NCI-H226 (cell line): ENCODE measurements around the gene NAT10.
"Not testable (repeated sequence)": the region's sequence is repeated elsewhere in the genome, so short reads cannot be mapped to it uniquely, and the experiment has no call there.

Source experiments
- DNase-seq: peaks from one replicate; pipeline ENCODE4 v3.0.0-alpha.2; 2015

NAT10 gene

DNA sequence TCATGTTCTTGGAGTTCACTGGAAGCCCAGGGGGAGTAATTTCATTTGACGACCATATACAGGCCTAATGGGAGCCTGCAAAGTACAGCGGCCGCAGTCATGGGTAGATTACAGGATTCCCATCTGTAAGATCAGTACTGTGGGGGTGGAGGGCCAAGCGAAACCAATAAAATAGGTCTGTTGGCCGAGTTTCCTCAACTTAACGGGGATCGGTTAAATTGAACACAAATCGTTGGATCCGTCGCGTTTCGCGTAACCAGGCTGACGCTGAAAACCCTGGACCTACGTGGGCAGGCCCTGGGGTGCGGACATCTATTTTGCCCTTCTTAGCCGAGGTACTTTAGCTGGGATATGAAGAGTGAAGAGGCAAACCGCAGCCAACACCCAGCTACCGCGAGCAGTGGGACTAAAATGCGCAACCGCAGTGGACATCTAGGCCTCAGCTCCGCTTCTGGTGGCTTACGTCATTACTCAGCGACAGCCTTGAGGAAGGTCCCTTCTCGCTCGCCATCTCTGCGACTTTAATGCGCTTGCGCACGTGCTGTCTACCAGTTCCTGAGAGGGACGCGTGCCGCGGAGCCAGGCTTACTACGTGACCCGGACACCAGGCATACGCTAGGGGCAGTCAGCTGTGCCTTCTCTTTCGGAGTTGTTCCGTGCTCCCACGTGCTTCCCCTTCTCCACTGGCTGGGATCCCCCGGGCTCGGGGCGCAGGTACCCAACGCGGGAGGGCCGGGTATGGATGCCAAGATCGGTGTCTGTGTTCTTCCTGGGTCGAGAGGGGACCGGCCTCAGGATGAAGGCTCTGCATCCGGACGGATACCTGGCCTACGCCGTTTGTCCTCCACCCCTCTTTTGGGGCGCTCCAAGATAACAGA, at the start of gene NAT10:
Gene NAT10, plus strand, starts transcription at position 551 of the 878 bp plus-strand sequence. CDS start 2,597 bp downstream, outside the sequence.
- peak; percentile 96 for DNase-seq

DNA sequence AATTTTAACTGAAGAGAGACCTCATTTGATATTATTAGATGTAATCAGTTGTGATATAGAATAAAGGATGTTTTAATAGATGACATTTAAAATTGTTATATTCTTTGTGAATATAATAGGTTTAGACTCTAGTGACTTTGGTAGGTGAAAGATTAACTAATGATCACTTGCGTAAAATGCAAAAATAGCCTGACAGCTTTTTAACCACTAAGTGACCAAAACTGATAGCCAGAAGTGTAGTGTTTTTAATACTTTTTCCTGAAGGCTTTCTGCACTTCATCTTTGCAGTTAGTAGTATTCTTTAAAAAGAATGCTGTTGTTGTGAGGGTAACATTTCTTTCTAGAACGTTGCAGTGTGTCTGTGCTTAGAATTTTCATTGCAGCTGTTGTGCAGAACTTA, 48.8 kb upstream of the NAT10 start:
- DNase-seq: no peak

DNA sequence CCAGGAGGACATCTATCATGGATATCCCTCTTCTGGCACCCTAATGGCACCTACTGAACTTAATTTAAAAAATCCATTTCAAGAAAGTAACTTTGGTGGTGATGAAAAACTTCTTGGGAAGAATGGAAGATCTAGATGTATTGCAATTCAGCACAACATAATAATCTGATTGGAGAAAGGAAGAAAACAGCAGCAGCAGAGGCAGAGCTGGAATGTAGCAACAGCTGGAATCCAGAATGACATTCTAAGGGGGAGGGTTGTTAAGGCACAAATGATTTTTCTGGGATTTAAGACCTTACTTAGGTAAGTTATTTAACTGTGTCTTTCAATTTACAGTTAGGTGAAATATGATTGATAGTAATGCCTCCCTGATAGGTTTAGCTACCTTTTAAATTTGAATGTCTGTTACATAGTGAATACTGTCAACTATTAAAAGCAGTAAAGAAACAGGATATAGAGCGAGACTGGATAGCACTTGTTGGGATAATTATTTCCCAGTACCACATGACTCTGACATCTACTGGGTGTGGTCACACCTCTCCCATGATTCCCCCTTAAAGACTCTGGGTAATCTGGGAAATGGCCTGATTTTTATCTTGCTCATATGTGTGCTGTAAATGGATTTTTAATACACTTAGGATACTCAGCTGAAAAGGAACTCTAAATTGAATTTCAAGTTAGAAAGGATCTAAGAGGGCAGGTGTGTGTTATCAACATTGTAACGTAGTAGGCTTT, 42.2 kb upstream of the NAT10 start:
- no peak for DNase-seq

DNA sequence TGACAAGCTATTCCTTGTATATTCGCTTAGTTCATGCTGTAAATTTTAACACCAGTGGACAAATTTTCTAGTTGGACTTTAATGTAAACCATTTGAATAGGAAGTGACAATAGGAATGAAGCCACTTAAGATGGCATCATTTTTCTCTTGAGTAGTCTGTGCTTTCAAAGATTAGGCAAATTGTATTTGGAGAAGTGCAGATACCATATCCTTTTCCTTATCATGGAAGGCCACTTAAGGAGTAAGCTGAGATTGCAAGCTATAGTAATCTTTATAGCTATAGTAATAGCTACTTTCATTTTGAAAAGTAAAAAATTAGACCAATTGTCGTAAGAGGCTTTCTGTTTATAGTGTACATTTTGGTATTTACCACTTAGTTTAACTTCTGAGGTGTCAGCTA, 41.1 kb upstream of the NAT10 start:
- DNase-seq: no peak

DNA sequence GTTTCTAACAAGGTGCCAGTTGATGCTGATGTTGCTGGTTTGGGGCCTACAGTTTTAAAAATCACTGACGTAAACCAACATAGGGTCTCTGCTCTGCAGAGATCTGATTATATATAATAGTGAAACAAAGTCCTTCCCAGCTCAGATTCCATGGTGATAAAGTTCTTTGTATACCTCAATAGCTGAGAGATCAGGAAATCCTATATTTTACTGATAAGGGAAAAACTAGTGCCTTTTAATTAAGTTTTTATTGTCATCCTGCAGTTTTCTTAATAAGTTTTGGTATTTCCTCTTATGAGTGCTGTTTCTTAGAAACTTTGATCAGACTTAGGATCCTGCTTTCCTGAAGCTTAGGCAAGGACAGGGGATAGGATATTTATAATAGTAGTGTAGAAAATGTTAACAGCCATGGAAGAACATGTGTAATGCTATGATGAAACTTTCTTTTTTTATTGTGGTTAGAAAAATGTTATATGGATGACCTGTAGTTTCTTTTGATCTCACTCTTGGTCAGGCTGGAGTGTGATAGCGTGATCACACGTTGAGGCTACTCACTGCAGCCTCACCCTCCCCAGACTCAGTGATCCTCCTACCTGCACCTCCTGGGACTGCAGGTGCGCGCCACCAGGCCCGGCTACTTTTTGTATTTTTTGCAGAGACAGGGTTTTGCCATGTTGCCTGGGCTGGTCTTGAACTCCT, 39.8 kb upstream of the NAT10 start:
- peak; percentile 9 for DNase-seq

DNA sequence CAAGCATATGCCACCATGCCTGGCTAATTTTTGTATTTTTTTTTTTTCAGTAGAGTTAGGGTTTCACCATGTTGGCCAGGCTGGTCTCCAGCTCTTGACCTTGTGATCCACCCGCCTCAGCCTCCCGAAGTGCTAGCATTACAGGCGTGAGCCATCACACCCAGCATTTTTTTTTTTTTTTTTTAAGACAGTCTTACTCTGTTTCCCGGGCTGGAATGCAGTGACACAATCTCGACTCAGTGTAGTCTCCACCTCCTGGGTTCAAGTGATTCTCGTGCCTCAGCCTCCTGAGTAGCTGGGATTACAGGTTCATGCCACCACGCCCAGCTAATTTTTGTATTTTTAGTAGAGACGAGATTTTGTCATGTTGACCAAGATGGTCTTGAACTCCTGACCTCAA, 38.7 kb upstream of the NAT10 start:
- not testable (repeated sequence) for DNase-seq

DNA sequence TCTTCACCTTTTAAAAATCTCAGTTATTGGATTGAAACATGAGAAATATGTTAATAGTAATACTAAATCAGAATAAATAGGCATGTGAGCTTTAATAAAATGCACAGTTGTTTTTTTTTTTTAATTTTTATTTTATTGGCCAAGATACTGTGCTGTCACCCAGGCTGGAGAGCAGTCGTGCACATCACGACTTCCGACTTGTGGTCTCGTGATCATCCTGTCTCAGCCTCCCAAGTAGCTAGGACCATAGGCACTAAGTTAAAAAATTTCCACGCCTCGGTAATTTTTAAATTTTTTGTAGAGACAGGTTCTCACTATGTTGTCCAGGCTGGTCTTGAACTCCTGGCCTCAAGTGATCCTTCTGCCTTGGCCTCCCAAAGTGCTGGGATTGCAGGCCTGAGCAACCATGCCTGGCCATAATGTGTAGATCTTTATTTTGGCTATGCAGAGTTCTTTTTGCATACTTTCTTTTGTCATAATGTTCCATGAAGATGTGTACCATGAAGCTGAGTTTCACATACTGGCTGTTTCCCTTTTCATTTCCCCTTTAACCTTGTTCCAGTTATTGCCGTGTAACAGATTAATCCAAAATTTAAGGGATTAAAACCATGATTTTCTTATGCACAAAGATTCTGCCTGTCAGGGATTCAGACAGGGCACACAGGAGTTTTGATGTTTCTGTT, 37.9 kb upstream of the NAT10 start:
- DNase-seq: no peak

DNA sequence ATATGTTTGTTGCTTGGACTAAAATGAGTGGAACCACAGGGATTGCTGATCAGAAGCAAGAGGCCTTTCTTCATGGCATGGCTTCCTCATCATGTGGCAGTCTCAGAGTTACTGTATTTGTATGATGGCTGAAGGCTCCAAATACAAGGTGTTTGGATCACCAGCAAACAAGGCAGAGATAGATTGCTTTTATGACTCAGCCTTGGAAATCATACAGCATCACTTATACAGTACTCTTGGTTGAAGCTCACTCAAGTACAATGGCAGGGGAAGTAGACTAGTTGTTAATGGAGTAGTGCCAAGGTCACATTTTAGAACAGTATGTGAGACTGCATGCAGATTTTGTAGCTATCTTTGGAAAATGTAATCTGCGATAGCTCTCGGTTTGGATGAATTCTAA, 37.3 kb upstream of the NAT10 start:
- peak; percentile 45 for DNase-seq

DNA sequence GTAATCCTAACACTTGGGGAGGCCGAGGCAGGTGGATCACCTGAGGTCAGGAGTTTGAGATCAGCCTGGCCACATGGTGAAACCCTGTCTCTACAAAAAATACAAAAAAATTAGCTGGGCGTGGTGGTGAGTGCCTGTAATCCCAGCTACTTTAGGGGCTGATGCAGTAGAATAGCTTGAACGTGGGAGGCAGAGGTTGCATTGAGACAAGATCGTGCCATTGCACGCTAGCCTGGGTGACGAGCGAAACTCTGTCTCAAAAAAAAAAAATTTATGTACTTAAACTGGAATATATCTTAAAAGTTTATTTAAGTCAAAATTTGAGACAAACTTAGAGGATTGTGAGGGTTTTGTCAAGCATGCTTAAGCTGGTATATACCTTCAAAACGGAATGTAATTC, 34.1 kb upstream of the NAT10 start:
- not testable (repeated sequence) for DNase-seq

DNA sequence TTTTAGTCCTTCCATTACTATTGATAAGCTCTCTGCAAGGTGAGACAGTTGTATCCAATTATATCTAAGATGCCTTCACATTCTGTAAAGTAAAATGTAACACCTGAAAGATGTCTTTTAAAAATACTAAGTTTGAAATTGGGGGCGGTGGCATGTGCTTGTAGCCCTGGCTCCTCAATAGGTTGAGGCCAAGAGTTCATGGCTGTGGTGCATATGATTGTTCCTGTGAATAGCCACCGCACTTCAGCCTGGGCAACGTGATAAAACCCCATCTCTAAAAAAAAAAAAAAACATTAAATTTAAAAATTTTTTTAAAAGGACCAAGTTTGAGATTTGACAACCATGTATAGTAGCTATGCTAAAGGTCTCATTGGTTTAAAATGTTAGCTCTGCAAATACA, 33.4 kb upstream of the NAT10 start:
- DNase-seq: no peak

DNA sequence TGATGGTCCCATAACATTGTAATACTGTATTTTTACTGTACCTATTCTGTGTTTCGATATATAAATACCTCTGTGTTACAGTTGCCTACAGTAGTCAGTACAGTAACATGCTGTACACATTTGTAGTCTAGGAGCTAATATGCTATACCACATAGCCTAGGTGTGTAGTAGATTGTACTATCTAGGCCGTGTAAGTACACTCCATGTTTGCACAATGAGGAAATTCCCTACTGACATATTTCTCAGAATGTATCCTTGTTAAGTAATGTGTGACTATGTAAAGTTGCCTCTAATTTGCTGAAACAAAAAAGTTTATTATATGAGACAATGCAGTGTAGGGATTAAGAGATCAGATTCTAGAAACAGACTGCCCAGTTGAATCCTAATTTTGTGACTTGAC, 32.6 kb upstream of the NAT10 start:
- no peak for DNase-seq

DNA sequence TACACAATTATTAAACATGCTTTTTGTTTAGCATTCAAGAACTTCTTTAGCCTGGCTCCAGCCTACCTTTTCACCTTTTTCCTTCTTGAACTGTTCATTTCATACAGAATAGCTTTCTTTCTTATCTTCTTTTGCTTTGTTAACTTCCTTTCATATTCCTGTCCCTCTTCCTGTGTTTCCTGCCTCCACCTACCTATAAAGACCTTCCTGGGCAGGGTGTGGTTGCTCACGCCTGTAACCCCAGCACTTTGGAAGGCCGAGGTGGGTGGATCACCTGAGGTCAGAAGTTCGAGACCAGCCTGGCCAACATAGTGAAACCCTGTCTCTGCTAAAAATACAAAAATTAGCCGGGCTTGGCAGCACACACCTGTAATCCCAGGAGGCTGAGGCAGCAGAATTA, 31.0 kb upstream of the NAT10 start:
- DNase-seq: no peak

DNA sequence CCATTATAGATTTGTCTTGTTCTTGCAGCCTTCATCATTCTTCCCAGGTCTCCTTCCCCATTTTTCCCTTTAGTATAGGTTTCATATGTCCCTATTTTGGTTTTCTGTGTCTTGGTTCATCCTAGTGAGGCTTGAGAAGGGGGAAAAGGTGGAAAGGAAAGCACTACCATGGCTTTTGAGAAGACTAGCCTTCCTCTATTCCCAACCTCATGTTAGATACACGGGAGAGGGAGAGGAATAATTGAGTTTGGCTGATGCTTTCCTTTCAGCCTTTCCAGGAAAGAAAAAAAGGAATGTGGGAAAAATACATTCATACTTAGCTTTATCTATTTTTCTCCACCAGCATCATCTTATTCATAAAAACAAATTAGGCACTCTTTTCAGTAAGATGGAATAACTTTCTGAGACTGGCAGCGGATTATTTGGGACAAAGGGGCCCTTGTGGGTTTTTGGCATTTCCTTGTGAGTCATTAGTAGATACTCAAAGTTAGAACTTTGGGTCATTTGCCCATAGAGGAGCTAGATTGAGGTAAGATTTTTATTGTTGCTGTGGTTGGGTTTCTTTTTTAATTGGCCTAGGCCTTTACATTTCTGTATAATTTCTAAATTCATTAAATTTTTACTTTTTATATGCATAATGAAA, 30.1 kb upstream of the NAT10 start:
- DNase-seq: peak; percentile 18

DNA sequence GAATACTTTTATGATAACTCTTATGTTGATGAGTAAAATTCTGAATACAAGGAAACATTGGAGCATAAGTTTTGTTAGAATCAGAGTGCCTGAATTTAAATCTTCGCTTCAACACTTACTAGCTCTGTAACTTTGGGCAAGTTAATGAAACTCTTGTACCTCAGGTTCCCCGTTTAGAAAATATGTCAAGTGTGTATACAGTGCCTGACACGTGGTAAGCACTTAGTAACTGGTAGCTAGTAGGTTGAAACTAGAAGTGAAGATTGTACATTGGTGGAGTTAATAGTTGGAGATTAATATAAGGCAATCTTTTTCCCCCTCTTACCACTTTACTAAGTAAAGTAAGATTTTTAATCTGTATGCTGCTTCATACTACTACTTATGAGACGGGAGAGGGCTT, 24.8 kb upstream of the NAT10 start:
- no peak for DNase-seq

DNA sequence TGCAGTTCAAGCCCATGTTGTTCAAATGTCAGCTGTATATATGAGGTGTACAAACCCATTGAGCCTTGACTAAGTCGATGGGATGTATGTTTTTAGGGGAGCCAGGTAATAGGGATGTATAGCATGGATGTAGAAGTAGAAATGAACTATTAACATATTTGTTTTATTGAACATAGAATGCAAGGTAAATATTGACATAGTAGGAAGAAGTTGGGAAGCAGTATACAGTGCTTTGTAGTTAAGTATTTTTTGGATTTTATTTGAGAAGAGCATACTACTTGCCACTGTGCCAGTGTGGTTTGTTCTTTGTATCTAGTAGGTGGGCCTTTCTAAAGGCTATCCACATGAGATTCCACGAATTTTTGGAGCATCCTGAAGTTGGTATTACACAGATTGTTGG, 20.8 kb upstream of the NAT10 start:
- no peak for DNase-seq

DNA sequence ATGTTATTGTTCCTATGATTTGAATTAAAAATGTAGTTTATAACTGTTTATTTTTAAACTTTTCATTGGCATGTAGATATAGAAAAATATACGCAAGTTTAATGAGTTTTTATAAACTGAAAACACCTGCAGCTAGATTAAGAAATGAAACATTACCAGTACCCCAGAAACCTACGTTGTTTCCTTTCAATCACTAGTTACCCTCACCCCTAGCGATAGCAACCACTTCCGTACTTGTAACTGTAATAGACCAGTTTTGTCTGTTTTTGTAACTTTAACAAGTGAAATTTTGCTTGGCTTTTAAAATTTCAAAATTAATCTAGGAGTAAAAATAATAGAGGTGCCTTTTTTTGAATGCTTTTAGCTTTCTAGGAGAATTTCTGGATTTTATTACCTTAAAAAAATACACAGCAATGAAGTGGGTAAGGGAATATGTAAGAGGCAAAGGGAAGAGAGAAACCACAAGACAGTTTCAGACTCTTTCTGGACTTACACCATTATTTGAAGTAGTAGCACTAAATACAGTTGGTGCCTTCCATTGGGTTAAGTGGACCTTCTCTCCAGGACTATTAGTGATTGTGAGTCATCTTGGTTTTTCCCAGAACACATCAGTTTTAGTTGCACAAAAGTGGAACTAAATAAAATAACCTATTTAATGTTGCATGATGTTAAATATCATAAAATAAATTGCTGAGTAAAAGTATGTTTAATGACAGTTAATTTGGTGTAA, 18.7 kb upstream of the NAT10 start:
- DNase-seq: no peak

DNA sequence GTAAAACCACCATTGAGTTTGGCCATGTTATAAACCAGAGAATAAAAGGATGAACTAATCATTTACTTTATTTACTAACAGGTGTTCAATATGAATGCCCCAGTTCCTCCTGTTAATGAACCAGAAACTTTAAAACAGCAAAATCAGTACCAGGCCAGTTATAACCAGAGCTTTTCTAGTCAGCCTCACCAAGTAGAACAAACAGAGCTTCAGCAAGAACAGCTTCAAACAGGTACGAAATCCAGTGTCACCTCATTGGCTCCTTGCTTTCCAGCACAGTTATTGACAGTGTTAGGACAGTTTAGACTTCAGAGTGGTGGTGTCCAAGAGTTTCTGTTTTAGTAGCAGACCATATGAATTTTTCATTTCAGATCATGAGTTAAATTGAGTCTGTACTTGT, 13.6 kb upstream of the NAT10 start:
- DNase-seq: no peak

DNA sequence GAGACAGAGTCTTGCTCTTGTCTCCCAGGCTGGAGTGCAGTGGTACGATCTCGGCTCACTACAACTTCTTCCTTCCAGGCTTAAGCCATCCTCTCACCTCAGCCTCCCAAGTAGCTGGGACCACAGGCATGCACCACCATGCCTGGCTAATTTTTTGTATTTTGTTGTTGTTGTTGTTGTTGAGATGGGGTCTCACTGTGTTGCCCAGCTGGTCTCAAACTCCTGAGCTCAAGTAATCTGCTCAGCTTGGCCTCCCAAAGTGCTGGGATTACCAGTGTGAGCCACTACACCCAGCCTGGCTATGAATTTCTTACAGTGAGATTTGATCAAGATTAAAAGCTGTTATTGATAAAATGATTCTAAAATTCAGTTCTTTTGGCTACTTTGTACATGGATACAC, 10.5 kb upstream of the NAT10 start:
- not testable (repeated sequence) for DNase-seq

DNA sequence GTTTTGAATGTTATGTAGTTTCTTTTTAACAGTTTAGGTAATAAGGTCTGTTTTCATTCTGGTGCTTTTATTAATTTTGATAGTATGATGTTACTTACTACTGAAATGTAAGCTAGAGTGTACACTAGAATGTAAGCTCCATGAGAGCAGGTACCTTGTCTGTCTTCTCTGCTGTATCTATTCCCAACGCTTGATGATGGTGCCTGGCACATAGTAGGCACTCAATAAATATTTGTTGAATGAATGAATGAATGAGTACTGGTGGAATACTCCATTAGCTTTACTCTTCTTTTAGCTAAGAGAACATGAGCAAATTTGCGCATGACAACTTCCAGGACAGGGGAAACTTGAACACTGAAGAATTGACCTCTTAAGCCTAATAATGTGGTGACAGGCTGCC, 6.6 kb upstream of the NAT10 start:
- no peak for DNase-seq

DNA sequence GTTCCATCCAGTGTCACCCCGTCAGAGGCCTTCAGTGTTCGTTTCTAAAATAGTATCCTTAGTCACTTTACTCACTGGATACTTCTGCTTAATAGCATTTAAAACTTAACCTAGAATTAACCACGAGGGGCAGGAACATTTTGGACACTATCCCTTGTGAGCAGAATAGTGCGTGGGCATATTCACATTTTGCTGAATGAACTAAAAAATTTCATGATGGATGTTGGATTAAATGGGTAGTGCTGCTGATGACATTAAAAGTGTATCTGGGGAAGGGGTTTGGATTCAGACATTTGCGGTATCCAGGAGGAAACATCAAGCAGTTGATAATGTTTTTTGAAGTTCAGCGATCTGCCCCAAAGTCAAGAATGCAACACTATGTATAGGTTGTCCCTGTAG, 750 bp upstream of the NAT10 start:
- DNase-seq: no peak

DNA sequence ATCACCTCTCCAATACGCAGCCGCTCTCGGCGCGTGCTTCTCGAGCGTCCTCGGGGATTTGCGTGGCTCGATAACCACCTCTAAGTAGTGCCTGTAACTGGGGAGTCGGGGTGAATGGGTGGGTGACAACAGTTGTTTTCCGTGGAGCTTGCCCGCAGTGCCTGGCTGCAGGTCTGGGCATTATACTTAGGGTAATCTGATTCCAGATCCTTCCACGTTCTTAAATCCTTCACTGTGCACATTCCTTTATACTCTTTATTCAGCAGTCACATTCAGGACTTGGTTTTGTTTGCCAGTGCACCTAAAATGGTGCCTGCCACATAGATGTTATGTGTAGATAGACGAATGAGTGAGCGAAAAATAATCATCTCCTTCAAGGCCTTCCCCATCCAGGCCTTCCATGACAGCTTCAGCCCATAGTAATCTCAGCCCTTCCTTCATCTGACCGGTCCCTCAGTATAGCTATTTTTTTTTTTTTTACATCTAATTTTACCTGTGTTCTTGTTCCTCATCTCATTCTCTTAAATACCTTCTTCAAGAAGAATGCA, 602 bp downstream of the NAT10 start:
- DNase-seq: no peak
